NCI-H1436 (cell line): Measurements from ENCODE around the gene SPIRE2.
A peak's percentile ranks its signal among the peaks of the same experiment; 100 is the strongest.
"Not testable (repeated sequence)": the region's sequence is repeated elsewhere in the genome, so short reads cannot be mapped to it uniquely, and the experiment has no call there.

ENCODE experiments used
- DNase-seq: peaks from one replicate; lab custom pipeline; 2025; lab: John Stamatoyannopoulos, UW

SPIRE2 gene, protein sequence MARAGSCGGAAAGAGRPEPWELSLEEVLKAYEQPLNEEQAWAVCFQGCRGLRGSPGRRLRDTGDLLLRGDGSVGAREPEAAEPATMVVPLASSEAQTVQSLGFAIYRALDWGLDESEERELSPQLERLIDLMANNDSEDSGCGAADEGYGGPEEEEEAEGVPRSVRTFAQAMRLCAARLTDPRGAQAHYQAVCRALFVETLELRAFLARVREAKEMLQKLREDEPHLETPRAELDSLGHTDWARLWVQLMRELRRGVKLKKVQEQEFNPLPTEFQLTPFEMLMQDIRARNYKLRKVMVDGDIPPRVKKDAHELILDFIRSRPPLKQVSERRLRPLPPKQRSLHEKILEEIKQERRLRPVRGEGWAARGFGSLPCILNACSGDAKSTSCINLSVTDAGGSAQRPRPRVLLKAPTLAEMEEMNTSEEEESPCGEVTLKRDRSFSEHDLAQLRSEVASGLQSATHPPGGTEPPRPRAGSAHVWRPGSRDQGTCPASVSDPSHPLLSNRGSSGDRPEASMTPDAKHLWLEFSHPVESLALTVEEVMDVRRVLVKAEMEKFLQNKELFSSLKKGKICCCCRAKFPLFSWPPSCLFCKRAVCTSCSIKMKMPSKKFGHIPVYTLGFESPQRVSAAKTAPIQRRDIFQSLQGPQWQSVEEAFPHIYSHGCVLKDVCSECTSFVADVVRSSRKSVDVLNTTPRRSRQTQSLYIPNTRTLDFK

DNA sequence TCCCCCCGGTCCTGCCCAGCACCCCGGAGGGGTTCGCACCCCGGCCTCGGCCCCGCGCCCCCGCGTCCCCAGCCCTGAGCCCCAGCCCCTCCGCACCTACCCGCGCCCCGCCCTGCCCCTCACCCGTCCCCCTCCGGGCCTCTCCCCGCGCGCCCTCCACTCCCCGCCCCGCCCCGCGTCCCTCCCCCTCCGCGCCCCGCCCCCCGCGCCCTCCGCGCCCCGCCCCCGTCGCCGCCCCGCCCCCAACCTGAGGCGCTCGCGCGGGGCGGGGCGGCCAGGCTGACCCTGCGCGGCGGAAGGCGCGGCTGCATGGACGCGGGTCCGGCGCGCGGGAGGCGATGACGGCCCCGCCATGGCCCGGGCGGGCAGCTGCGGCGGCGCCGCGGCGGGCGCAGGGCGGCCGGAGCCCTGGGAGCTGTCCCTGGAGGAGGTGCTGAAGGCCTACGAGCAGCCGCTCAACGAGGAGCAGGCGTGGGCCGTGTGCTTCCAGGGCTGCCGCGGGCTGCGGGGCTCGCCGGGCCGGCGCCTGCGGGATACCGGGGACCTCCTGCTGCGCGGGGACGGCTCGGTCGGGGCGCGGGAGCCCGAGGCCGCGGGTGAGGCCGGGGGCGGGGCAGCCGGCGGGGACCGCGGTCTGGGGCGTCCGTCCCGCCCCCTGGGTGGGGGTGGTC, at the start of gene SPIRE2:
Gene SPIRE2 (plus strand): TSS at position 277 of the 671 bp plus-strand sequence. CDS start 76 bp downstream, at position 353.
- DNase-seq: peak; percentile 57

DNA sequence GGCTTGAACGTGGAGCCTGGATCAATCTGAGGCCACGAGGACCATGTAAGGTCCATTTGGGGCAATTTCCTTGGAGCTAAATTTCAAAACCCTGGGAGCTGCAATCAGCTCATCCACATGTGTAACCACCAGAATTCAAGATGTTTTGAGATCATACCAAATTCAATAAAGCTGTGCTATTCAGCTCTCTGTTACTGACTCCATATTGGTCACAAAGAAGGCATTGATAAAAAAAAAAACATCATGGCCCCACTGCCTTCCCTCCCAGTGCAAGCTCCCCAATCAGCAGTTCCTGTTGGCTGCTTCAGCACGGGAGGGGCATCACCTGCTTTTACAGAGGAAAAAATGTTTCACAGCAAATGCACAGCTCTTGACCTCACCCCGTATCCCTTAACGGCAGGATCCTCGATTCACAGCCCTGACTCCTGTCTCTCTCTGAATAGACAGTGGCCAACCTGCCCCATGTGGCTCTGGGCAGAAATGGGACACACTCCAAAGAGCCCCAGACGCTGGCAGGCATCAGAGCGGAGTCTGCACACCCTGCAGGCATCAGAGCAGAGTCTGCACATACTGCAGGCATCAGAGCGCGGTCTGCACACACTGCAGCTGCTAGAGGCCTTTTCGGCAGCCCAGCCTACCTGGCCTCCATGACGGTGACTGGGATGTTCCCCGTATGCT, 48.9 kb upstream of the SPIRE2 start:
- DNase-seq: no peak

DNA sequence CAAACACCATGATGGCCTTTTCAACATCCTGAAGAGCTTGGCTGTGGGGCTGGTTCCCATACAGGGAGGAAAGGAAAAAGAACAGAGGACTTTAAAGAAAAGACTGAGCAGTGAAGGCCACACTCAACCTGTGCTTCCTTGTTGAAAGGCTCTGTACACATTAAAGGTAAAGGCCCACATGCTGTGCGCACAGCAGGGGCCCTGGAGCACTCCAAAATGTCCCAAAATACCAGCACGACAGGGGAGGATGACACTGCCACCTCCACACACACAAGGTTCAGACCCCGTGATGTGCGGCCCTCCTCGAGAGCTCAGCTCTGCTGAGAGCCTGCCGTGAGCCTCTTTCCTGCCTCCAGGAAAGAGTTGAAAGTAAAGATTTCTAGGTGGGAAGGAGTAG, 48.4 kb upstream of the SPIRE2 start:
- no peak for DNase-seq

DNA sequence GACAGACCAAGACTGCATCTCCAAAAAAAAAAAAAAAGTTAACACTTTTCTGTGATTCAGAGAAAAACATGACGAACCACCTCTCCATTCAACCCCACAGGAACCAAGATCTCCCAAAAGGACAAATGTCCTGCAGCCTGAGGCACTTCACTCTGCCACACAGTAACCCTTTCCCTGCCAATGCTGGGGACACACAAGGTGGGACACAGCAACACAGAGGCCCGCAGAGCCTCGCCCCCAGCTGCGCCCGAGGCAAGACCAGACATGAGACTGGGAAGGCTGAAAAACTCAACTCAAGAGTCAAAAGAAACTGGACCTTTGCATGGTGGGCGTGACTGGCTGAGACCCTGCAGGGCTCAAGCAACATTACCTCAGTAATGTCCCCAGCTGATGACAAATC, 45.8 kb upstream of the SPIRE2 start:
- no peak for DNase-seq

DNA sequence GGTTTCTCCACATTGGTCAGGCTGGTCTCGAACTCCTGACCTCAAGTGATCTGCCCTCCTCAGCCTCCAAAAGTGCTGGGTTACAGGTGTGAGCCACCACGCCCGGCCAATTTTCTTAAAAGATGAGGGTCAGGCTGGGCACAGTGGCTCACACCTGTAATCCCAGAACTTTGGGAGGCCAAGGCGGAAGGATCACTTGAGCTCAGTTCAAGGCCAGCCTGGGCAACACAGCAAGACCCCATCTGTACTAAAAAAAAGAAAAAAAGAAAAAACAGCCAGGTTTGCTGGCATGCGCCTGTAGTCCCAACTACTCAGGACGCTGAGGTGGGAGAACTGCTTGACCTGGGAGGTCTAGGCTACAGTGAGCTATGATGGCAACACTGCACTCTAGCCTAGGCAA, 44.3 kb upstream of the SPIRE2 start:
- not testable (repeated sequence) for DNase-seq

DNA sequence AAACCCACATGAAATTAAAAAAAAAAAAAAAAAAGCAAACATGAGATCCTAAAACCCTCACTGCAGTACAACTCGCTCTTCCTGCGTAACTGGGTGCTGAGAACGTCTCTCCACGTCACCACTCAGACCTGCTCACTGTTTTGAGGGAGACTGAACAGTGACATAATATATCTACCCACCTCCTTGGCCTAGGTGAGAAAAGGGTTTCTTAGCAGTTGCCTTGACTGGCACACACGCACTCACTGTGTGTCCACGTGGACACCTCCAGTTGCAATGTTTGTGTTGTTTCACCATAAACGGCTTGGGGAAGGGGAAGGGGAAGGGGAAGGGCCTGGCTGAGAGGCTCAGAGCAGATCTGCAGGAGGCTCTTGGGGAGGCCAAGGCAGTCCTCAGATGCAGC, 43.9 kb upstream of the SPIRE2 start:
- no peak for DNase-seq

DNA sequence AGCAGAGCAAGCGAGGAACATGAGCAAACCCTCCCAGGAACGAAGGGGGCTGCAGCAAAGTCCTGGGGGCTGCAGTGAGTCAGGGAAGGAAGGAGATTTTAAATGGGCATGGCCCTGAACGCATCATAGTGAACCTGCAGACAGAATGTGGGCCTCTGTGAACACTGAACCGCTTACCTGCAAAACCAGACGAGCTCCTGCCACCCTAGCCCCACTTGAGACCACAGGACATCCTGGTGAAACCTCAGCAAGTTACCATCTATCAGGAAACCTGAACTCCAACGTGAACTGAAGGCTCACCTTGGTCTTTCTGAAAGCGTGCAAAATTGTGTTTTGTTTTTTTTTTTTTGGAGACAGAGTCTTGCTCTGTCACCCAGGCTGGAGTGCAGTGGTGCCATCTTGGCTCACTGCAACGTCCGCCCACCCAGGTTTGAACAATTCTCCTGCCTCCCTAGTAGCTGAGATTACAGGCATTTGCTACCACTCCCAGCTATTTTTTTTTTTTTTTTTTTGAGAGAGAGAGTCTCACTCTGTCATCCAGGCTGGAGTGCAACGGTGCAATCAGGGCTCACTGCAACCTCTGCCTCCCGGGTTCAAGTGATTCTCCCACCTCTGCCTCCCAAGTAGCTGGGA, 42.6 kb upstream of the SPIRE2 start:
- no peak for DNase-seq

DNA sequence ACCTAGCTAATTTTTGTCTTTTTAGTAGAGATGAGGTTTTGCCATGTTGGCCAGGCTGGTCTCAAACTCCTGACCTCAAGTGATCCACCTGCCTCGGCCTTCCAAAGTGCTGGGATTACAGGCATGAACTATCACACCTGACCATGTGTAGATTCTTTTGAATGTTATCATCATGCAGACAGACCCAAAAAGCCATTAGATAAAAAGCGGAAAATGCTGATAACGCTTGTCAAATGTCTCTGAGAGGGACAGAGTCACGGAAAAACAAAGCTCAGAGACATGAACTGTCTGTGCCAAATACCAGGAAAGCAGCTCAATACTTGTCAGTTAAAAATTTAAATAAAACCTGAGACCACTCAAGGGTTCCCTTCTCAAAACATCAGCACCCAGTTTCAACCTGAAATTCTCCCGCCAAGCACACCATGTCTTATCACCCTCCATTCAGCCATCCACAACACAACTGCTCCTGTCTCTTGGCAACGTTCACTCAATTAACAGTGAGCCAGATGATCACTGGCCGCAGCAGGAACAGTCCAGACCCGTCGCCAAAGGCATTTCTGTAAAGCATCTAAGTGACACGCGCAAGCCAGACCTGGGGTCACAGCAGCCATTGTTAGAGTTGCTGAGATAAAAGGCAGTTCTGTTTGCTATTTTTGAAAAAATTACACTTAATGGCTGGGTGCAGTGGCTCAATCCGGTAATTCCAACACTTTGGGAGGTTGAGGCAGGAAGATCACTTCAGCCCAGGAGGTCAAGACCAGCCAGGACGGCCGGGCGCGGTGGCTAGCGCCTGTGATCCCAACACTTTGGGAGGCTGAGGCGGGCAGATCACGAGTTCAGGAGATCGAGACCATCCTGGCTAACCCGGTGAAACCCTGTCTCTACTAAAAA, 41.6 kb upstream of the SPIRE2 start:
- no peak for DNase-seq

DNA sequence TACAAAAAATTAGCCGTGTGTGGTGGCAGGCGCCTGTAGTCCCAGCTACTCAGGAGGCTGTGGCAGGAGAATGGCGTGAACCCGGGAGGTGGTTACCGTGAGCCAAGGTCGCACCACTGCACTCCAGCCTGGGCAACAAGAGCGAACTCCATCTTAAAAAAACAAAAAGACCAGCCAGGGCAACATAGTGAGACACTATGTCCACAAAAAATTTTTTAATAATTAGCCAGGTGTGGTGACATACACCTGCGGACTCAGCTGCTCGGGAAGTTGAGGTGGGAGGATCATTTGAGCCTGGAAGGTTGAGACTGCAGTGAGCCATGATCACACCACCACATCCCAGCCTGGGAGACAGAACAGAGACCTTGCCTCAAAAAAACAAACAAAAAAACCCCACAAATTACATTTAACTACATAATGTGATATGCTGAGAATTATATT, 40.9 kb upstream of the SPIRE2 start:
- DNase-seq: no peak

DNA sequence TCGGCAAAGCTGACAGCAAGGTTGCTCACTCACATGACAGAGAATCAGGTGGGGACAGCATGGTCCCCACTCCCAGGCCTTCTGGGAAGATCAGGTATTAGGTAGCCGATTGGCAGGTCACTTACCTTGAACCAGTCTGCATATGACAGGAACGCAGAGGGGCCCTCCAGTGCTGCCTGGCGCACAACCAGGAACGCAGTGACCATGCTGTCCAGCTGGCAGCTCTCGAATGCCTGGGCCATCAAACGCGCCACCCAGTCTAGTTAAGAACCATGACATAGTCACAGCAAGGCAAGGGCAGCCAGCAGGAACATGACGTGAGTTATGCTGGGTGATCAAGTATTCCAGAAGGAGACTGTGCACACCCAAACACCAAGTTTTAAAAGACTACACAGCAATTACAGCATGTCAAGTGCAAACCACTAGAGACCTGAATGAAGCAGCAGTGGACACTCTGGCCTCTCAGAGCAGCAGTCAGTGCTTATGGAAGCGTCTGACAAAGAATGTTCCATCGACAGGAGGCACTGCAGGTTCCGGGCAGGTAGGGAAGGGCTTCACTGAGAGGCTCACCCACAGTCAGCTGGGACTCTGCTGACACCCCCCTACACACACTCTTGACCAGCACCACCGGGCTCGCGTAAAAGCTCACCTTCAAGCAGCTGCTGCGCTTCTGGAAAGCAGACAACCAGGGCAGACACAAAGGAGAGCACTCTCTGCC, 36.8 kb upstream of the SPIRE2 start:
- DNase-seq: no peak

DNA sequence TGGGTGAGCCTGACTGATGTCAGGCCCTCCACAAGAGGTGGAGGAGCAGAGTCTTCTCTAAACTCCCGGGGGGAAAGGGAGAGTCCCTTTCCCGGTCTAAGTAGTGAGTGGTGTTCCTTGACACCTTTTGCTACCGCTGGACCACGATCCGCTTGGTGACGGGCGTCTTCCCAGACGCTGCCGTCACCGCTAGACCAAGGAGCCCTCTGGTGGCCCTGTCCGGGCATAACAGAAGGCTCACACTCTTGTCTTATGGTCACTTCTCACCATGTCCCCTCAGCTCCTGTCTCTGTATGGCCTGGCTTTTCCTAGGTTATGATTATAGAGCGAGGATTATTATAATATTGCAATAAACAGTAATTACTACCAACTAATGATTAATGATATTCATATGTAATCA, 35.2 kb upstream of the SPIRE2 start:
- DNase-seq: not testable (repeated sequence)

DNA sequence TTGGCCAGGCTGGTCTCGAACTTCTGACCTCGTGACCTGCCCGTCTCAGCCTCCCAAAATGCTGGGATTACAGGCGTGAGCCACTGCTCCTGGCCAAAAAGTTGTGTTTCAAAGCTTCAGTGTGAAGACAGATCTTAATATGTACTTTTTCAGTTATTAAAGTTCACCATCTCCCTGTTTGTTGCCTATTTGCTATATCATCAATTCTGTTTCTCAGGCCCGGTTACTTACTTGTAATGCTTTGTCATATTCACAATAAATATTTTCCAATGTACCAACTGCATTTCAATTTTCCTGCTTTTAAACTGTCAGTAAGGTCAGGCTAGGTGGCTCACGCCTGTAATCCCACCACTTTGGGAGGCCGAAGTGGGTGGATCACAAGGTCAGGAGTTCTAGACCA, 34.3 kb upstream of the SPIRE2 start:
- no peak for DNase-seq

DNA sequence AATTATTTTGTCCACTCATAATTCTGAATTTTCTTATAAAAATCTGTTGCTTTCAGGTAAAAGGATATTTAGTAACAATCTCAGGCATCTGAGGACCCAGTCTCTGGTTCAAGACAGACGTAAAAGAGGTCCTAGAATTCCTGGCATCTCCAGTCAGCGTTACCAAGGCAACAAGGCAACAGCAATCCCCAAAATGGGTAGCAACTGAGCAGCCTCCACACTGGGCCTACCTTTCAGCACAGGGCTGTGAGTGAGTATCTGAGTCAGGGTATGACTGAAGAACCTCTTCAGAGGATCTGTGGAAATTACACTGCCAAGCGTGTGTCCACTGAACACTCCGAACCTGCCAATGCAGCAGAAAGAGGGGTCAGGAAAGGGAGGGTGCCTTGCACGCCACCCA, 32.6 kb upstream of the SPIRE2 start:
- no peak for DNase-seq

DNA sequence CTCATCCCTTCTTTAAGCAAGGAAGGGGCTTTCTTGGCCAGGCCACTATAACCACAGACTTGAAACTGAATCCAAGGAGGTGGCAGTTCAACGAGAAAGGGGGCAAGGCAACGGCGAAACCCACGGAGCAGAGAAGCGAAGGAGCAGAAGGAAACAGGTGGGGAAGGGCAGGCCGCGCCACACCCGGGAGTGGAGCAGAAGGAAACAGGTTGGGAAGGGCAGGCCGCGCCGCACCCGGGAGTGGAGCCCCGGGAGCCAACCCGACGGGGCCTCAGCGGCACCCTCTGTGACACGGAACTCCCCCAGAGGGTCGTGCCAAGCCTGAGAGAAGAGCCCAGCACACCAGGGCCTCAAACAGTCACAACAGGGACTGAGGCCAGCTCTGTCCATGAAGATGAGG, 32.2 kb upstream of the SPIRE2 start:
- DNase-seq: no peak

DNA sequence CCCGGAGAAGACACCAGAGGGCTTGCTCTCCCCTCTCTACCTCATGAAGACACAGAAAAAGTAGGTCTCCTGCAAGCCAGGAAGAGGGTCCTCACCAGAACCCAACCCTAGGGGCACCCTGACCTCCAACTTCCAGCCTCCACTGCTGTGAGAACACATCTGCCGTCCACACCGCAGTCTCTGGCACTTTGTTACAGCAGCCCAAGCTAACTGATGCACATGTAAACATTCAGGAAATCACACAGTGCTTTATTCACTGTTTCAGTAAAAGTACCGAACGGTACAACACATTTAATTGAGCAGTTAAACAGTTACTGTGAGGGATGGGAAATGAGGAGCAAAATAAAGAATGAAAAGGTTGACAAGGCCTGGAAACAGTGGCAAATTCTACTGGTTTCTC, 30.1 kb upstream of the SPIRE2 start:
- DNase-seq: no peak

DNA sequence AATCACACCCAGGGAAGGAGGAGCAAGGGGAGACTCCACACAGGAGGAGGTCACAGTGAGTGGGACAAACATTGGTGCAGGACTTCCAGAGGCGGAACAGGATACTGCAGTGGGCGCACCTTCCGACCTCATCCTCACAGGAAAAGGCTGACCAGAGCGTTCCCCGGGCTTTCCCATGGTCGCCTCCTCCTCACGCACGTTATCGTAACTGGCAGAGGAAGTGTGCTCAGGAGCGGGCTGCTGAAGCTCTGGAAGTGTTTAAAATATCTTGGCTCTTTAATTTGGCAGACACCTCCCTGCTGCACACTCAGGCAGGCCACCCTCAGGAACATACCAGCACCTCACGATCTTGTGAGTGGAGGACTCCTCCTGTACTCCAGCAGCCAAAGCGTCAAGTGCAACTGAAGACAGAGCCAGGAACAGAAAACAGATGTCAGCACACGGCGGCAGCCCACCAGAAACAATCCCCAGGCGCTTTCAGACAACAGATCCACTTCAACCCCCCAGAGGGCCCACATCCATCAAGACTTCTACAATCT, 29.4 kb upstream of the SPIRE2 start:
- no peak for DNase-seq

DNA sequence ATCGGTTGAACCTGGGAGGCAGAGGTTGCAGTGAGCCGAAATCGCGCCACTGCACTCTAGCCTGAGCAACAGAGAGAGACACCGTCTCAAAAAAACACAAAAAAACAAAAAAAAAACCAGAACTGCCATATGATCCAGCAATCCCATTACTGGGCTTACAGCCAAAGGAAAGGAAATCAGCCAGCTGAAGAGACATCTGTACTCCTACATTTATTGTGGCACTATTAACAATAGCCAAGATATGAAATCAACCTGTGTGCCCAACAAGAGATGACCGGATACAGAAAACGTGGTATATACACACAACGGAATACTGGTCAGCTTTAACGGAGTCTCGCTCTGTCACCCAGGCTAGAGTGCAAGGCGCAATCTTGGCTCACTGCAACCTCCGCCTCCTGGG, 26.5 kb upstream of the SPIRE2 start:
- DNase-seq: no peak

DNA sequence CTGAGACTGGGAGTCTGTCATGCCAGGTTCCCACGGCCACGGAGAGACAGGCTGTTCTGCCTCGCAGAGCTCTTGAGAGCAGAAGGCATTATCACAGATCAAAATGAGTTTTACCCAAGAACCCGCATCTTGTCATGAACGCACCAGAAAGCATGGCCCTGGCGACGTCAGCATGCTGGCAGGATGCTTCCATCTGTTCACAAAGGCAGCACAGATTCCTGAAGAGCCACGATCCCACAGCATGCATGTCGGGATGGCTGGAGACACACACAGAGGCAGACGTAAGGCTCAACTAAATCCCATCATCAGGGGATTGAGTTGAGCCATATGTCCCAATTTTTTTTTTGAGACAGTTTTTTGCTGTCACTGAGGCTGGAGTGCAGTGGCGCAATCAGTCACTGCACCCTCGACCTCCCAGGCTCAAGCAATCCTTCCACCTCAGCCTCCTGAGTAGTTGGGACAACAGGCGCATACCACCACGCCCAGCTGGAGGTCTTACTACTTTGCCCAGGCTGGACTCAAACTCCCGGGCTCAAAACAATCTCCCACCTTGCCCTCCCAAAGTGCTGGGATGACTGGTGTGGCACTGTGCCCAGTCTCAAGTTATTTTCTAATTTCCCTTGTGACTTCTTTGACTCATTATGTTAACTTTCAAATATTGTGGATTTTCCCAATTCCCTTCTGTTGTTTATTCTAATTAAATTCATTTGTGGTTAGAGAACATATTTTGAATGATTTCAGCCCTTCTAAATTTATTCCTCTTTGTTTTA, 23.0 kb upstream of the SPIRE2 start:
- DNase-seq: no peak

DNA sequence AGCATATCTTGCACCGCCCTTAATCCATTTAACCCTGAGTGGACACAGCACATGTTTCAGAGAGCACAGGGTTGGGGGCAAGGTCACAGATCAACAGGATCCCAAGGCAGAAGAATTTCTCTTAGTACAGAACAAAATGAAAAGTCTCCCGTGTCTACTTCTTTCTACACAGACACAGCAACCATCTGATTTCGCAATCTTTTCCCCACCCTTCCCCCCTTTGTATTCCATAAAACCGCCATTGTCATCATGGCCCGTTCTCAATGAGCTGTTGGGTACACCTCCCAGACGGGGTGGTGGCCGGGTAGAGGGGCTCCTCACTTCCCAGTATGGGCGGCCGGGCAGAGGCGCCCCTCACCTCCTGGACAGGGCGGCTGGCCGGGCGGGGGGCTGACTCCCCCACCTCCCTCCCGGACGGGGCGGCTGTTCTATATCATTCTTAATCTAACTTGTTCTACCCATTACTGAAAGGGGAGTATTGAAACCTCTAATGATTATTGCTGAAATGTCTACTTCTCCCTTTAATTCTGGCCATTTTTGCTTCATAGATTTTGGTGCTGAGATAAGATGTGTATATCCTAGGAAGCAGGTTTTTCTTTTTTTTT, 21.6 kb upstream of the SPIRE2 start:
- DNase-seq: not testable (repeated sequence)
